ENCODE measurements around the gene ARHGAP5.

ARHGAP5 gene

DNA sequence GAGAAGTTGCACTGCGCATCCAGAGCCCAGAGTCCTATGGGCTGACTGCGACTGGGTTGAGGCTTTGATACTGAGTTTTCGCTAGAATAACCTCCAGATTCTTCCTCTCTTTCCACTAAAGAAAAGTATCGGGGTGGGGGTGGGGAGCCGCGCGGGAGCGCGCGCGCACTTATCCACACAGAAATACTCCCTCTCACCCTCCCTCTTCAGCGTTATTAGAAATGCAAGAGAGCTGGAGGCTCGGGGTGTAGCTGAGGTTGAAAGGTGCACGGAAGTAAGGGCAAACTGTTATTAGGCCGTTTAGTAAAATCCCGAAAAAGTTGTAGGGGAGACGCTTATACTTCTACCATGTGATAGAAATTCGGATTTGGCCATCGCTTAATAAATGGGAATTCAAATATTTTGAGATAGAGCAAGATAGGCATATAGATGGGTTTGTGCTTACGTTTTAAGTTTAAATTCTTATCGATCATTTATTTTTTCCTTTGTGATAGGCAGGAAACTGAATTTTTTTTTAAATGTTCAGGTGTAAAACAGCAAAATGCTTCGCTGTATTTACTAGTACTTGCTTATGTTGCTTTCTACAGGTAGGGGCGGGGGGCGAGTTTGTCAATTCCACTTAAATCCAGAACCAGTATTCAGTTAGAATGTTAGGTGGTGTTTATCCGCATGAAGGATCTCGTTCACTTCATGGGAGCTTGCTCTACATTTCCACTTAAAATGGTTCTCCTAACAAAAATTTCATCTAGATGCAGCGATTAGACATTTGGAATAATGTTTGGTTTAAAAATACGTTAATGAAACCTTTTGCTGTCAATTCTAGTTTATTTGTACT is 1.1 kb downstream of the ARHGAP5 start:
- FAIRE-seq = peak; percentile 69

- no peak for FAIRE-seq
Measured at GRCh38 chr14:32078858-32079216, 1.7 kb downstream of the ARHGAP5 start.

DNA sequence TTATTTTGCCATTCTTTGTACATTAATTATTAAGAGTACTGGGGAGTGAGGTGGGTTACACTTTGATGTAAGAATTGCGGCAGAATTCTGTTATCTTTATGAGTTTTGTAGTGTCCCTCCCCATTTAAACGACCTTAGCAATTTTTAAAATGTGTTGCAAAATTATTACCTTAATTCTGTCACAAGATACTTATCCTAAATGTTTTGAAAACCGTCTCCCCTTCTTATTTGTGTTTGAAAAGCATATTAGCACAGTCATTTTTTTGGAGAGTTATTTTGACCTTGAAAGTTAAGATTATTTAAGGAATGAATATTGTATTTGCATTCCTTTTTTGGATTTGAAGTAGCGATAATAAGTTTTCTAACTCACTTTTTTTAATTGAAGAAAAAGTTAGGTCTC is 2.2 kb downstream of the ARHGAP5 start:
- peak; percentile 47 for FAIRE-seq

- no peak for FAIRE-seq
Measured at GRCh38 chr14:32080001-32080510, 3.0 kb downstream of the ARHGAP5 start.

DNA sequence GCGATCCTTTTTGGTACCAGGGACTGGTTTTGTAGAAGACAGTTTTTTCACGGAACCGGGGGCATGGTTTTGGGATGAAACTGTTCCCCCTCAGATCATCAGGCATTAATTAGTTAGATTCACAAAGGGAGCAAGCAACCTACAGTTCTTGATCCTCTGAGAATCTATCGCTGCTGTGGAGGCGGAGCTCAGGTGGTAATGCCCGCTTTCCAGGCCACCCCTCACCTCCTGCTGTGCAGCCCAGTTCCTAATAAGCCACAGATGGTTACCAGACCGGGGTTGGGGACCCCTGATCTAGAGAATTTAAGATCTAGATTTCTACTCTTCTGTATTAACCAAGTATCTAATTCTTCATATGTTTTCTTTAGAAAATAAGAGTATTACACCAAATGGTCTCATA is 4.8 kb downstream of the ARHGAP5 start:
- no peak for FAIRE-seq

DNA sequence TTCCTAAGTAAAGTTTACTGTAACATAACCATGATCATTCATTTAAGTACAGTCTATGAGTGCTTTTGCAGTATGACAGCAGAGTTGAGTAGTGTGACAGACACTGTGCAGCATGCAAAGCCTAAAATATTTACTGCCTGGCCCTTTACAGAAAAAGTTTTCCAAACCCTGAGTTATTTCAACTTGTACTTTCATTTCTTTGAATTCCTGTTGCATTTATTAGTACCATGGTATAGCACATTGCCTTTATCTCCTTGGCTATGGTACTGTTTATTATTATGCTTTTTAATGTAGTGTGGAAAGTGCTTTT is 6.2 kb downstream of the ARHGAP5 start:
- FAIRE-seq = no peak

DNA sequence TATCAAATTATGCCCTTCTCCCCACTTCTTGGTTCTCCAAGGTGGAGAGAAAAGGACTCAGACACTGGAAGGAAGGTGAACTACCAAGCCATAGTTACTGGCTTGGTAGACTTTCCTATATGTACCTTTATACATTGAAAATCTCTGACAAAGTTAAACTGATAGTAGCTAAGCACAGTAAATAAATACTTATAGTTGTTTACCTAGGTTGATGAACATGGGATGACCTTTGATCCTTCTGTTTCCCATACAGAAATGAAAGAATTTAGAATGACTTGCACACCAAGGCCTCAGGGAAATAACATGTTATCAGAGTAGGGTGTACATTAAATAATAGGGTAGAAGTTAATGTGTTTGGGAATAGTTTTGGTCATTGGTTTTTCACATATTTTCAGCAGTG is 6.7 kb downstream of the ARHGAP5 start:
- FAIRE-seq = no peak

GRCh38 chr14:32085182-32085844 is 8.2 kb downstream of the ARHGAP5 start:
- no peak for FAIRE-seq

DNA sequence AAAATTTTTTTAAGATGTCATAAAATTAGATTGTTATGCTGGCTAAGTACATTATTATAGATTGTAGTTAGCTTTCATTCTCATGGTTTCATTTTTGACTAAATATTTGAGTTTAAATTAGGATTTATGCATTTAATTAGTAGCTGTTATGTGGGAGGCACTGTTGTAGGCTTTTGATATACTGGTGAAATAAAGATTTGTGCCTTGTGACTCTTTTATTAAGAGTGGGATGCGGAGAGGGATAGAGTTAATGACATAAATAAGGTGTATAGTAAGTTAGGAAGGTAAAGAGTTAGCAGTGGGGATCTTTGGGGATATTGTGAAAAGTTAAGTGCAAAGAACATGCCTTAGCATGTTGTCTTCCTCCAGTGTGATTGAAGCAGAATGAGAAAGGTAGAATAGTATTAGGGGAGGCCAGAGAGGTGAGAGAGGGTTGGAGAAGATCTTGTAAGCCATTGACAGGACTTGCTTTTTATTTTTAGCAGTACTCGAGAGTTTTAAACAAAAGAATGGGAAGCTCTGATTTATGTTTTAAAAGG is 8.8 kb downstream of the ARHGAP5 start:
- FAIRE-seq = peak; percentile 36

- no peak for FAIRE-seq
Measured at GRCh38 chr14:32087173-32087861, 10.2 kb downstream of the ARHGAP5 start.

- no peak for FAIRE-seq
Measured at GRCh38 chr14:32087907-32088306, 10.8 kb downstream of the ARHGAP5 start.

DNA sequence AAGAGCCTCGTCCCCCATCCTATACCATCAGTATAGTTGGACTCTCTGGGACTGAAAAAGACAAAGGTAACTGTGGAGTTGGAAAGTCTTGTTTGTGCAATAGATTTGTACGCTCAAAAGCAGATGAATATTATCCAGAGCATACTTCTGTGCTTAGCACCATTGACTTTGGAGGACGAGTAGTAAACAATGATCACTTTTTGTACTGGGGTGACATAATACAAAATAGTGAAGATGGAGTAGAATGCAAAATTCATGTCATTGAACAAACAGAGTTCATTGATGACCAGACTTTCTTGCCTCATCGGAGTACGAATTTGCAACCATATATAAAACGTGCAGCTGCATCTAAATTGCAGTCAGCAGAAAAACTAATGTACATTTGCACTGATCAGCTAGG is 13.6 kb downstream of the ARHGAP5 start:
- FAIRE-seq = no peak

GRCh38 chr14:32099473-32099872 is 22.4 kb downstream of the ARHGAP5 start:
- FAIRE-seq = no peak

DNA sequence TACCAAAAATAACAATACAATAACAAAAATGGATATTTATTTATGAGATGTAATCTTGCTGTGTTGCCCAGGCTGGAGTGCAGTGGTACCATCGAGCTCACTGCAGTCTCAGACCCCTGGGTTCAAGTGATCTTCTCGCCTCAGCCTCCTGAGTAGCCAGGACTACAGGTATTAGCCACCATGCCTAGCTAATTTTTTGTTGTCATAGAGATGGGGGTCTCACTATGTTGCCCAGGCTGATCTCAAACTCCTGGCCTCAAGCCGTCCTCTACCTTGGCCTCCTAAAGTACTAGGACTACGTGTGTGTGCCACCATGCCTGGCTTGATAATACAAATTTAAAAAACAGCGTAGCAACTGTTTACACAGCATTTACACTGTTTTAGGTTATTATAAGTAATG is 23.1 kb downstream of the ARHGAP5 start:
- no peak for FAIRE-seq

DNA sequence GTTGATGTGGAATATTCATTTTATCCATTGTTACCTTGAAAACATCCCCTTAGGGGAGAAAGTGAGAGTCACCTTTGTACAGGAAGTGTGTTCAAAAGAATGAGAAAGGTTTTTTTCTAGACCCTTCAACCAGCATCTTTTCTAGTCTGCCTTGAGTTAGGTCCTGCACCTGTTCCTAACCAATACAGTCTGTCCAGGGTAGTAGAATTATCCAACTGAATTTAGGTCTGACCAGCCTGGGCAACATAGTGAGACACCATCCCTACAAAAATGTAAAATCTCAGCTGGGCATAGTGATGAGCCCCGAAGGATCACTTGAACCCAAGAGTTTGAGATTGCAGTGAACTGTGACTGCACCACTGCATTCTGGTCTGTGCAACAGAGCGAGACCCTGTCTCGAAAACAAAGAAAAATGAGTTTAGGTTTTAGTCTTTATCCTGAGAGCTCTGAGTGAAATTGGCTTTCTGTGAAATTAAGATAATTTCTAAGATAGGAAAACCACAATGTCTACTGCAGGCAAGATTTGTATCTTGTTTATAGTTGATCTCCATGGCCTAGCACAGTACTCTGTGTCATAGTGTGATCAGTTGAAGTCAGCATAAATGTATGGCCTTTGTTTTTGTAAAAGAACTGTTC is 25.2 kb downstream of the ARHGAP5 start:
- FAIRE-seq = no peak

GRCh38 chr14:32102968-32103367 is 25.9 kb downstream of the ARHGAP5 start:
- FAIRE-seq = peak; percentile 77

GRCh38 chr14:32104308-32104707 is 27.2 kb downstream of the ARHGAP5 start:
- no peak for FAIRE-seq

GRCh38 chr14:32104803-32105202 is 27.7 kb downstream of the ARHGAP5 start:
- peak; percentile 55 for FAIRE-seq

GRCh38 chr14:32109676-32110547 is 32.8 kb downstream of the ARHGAP5 start:
- FAIRE-seq = peak; percentile 43

DNA sequence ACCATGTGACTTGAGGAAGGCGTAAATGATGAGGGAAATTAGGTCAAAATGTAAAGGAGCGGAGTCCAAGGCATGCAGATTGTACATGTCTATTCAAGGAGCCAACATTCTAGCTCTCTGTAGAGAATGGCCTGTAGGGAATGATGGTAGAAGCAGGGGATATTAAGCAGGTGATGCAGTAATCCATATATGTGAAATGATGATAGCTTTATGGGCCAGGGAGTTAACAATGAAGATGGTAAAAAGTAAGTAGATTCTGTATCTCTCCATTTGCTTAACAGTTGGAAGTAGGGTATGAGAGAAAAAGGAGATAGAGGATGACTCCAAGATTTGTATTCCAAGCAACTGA is 33.4 kb downstream of the ARHGAP5 start:
- FAIRE-seq = no peak

DNA sequence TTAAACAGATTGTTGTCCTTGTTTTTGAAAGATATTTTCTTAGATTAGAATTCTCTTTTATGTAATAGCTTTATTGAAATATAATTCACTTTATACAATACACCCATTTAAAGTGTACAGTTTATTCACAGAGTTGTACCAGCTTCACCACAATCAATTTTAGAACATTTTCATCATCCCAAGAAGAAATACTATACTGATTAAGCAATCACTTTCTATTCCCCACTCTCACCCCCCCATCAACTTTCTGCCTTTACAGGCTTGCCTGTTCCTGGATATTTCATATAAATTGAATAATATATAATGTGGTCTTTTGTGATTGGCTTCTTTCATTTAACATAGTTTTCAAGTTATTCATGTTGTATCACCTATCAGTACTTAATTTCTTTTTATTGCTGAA is 44.4 kb downstream of the ARHGAP5 start:
- FAIRE-seq = peak; percentile 9

GRCh38 chr14:32121948-32122347 is 44.8 kb downstream of the ARHGAP5 start:
- FAIRE-seq = no peak
